K562 (cell line): ENCODE measurements around the gene TEX51.

Experiments used
- ELK1 ChIP-seq: sonication (generic); formaldehyde crosslinking; IDR thresholded peaks from 2 replicates; pipeline ENCODE4 v1.8.1; 2022; ENCODE audit warnings: missing genetic modification reagents
- ESRRB ChIP-seq: fragments of 250-450 bp; sonication (Bioruptor Pico); IDR thresholded peaks from 2 replicates; pipeline ENCODE4 v1.5.0; 2020; ENCODE audit warnings: mild to moderate bottlenecking, moderate library complexity, borderline replicate concordance
- ETS1 ChIP-seq: conservative IDR thresholded peaks from 2 replicates; pipeline ENCODE4 v1.6.1; 2011; ENCODE audit warnings: low read depth, mild to moderate bottlenecking, low read length; ENCODE audit not compliant: control insufficient read depth
- FOXK2 ChIP-seq, 2 experiments: fragments of 450-650 bp; IDR thresholded peaks in 1 of 2; conservative IDR thresholded peaks in 1 of 2; 2 replicates each; pipeline ENCODE4 v1.6.1; 2016; ENCODE audit warnings: low read depth in 2 of 2, mild to moderate bottlenecking in 1 of 2
- MED1 ChIP-seq: sonication (generic); formaldehyde crosslinking; IDR thresholded peaks from 2 replicates; pipeline ENCODE4 v1.8.1; 2023; ENCODE audit warnings: missing genetic modification reagents, borderline replicate concordance
- MNT ChIP-seq, 2 experiments: fragments of 450-650 bp; conservative IDR thresholded peaks; 2 replicates each; pipeline ENCODE4 v1.6.1; 2017; ENCODE audit warnings: mild to moderate bottlenecking in 2 of 2, moderate library complexity in 2 of 2
- REST ChIP-seq, 2 experiments: fragments of 450-650 bp; formaldehyde crosslinking in 1 of 2; IDR thresholded peaks; 2 replicates each; pipeline versions ENCODE4 v1.4.0 to v1.6.1; 2014 to 2020; ENCODE audit warnings: mild to moderate bottlenecking in 2 of 2, borderline replicate concordance in 1 of 2, low read depth in 1 of 2
- YY1 ChIP-seq, 3 experiments: IDR thresholded peaks; 2 replicates each; pipeline ENCODE4 v1.6.1; 2011; ENCODE audit warnings: low read length in 2 of 3, mild to moderate bottlenecking in 2 of 3, moderate library complexity in 2 of 3, borderline replicate concordance in 1 of 3, control low read depth in 1 of 3, low read depth in 1 of 3; ENCODE audit not compliant: insufficient read depth in 3 of 3, insufficient replicate concordance in 2 of 3, control insufficient read depth in 1 of 3, insufficient read length in 1 of 3; ENCODE audit errors: extremely low read depth in 1 of 3
- ZNF431 ChIP-seq: sonication (generic); formaldehyde crosslinking; IDR thresholded peaks from 2 replicates; pipeline ENCODE4 v1.8.0; 2022; ENCODE audit warnings: mild to moderate bottlenecking, missing genetic modification reagents
- ZNF785 ChIP-seq: fragments of 250-450 bp; sonication (Bioruptor Pico); IDR thresholded peaks from 2 replicates; pipeline ENCODE4 v1.4.0; 2020; ENCODE audit warnings: mild to moderate bottlenecking
- TF ChIP-seq, protein P1 (sequence below), 3 experiments: IDR thresholded peaks in 2 of 3; conservative IDR thresholded peaks in 1 of 3; 2 replicates each; pipeline ENCODE4 v1.5.1; 2011 to 2012; ENCODE audit warnings: low read length in 3 of 3, mild to moderate bottlenecking in 3 of 3, control low read depth in 2 of 3, improper control_type of control experiment in 1 of 3, inconsistent platforms in 1 of 3, low read depth in 1 of 3, mixed read lengths in 1 of 3, moderate library complexity in 1 of 3; ENCODE audit not compliant: insufficient read depth in 2 of 3

DNA sequence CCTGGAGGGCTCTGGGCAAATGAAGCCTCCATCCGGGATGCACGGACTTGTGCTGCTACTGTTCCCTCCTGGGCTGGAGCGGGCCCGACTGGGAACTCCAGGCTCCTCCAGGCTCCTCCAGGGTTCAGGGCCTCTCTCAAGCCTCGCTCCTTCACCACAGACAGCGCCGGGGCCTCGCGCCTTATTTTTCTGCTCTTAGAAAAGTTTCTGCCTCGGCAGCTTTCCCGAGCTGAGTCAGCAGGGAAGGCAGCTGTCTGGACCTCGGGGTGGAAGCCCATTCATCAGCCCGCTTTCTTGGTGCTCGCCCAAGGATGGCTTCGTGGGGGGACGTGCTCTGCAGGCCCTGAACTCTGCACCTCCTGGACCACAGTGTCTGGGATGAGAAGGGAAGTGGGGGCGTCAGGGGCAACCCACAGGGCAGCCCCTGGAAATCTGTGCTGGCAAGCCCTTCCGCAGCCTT lies 12.9 kb upstream of the TEX51 start:
- TF ChIP-seq MNT (conservative IDR thresholded peaks at IDR 0.05) (no peak), ELK1 (no peak), FOXK2 (conservative IDR thresholded peaks at IDR 0.05 in 1 of 2, IDR thresholded peaks at IDR 0.05 in 1 of 2; ENCODE audit: low read depth in 2 of 2) (no peak), ZNF431 (CRISPR knock-in tag) (no peak), YY1 (IDR thresholded peaks at IDR 0.05; ENCODE audit: borderline replicate concordance in 1 of 3, control insufficient read depth in 1 of 3, extremely low read depth in 1 of 3, insufficient read depth in 3 of 3, insufficient read length in 1 of 3, insufficient replicate concordance in 2 of 3, low read depth in 1 of 3, low read length in 2 of 3) (no peak), ZNF785 (no peak), ESRRB (CRISPR knock-in tag) (no peak), ETS1 (no peak), REST (IDR thresholded peaks at IDR 0.05; ENCODE audit: borderline replicate concordance) (no peak), REST (CRISPR knock-in tag; IDR thresholded peaks at IDR 0.05; ENCODE audit: low read depth) (no peak), MED1 (CRISPR knock-in tag) (no peak)
- TF ChIP-seq, protein P1, sequence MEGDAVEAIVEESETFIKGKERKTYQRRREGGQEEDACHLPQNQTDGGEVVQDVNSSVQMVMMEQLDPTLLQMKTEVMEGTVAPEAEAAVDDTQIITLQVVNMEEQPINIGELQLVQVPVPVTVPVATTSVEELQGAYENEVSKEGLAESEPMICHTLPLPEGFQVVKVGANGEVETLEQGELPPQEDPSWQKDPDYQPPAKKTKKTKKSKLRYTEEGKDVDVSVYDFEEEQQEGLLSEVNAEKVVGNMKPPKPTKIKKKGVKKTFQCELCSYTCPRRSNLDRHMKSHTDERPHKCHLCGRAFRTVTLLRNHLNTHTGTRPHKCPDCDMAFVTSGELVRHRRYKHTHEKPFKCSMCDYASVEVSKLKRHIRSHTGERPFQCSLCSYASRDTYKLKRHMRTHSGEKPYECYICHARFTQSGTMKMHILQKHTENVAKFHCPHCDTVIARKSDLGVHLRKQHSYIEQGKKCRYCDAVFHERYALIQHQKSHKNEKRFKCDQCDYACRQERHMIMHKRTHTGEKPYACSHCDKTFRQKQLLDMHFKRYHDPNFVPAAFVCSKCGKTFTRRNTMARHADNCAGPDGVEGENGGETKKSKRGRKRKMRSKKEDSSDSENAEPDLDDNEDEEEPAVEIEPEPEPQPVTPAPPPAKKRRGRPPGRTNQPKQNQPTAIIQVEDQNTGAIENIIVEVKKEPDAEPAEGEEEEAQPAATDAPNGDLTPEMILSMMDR (IDR thresholded peaks at IDR 0.05 in 2 of 3, conservative IDR thresholded peaks at IDR 0.05 in 1 of 3; ENCODE audit: insufficient read depth in 2 of 3, low read depth in 1 of 3, low read length in 3 of 3): no peak
